Right renal cortex interstitium (tissue), 3 donors: Measurements from ENCODE around the gene SLC12A9. TPM values are rescaled to one million over a fixed set of nuclear protein-coding genes. Genes with fewer than 3 reads are reported as not detected.

Experiments
- DNase-seq, 3 donors: peaks; one replicate each; pipeline ENCODE4 v3.0.0-alpha.2; 2013; ENCODE audit warnings: low read depth in 3 of 3, low spot score in 2 of 3
- polyA plus RNA-seq, 3 donors: library from polyadenylated mRNA; unstranded; fragments of 120-200 nt; gene quantifications; one replicate each; pipeline ENCODE4 v1.2.1, GENCODE V29; 2013; ENCODE audit not compliant: insufficient read length in 3 of 3

SLC12A9 gene
- polyA plus RNA-seq, 3 donors, result 17.2 to 19.8 (median 17.6) TPM

DNA sequence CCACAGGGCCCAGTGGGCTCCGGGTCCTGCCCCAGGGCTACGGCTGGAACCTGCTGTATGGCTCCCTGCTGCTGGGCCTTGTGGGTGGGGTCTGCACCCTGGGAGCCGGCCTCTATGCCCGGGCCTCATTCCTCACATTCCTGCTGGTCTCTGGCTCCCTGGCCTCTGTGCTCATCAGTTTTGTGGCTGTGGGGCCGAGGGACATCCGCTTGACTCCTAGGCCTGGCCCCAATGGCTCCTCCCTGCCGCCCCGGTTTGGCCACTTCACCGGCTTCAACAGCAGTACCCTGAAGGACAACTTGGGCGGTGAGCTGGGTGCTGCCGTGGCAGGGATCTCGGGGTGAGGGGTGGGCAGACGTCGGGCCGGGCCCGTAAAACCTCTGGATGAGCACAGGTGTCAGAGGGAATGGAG, 4.4 kb downstream of the SLC12A9 start:
- no peak for DNase-seq

DNA sequence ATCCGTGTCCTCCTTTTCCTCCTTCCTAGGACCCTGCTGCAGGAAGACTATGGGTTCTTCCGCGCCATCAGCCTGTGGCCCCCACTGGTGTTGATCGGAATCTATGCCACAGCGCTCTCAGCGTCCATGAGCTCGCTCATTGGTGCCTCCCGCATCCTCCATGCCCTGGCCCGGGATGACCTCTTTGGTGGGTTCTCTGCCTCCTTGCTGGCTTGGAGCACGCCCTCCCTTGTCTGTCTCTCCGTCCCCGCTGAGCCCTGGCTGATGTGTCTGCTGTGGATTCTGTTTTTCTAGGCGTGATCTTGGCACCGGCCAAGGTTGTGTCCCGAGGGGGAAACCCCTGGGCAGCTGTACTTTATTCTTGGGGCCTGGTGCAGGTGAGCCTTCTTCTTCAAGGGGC, 7.3 kb downstream of the SLC12A9 start:
- no peak for DNase-seq

DNA sequence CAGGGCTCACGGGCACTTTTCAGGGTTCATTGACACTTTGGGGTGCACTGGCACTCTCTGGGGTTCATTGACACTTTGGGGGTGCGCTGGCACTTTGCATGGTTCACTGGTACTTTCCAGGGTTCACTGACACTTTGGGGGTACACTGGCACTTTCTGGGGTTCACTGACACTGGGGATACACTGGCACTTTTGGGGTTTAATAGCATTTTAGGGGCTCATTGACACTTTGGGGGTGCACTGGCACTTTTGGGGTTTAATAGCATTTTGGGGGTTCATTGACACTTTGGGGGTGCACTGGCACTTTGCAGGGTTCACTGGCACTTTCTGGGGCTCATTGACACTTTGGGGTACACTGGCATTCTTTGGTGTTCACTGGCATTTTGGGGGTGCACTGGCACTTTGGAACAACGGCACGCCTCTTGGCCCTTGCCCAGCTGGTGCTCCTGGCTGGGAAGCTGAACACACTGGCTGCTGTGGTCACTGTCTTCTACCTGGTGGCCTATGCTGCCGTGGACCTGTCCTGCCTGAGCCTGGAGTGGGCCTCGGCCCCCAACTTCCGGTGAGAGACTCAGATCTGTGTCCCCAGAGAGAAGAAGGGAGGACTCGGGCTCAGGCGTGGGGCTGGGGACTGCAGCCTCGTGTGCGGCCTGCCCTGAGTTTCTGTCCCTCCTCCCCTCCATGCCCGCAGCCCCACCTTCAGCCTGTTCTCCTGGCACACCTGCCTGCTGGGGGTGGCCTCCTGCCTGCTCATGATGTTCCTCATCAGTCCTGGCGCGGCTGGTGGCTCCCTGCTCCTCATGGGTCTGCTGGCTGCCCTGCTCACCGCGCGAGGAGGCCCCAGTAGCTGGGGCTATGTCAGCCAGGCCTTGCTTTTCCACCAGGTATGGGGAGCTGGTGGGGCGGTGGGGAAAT, 8.4 kb downstream of the SLC12A9 start:
- DNase-seq, result no peak

DNA sequence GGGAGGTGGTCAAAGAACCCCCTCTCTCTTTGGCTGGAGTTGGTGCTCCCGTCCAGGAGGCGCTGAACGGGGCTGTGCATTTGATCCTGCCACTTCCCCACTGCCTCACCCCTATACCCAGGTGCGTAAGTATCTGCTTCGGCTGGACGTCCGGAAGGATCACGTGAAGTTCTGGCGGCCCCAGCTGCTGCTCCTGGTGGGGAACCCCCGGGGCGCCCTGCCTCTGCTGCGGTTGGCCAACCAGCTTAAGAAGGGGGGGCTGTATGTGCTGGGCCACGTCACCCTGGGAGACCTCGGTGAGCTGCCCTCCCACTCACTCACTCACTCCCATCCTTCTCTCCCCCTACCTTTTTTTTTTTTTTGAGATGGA, 9.1 kb downstream of the SLC12A9 start:
- no peak for DNase-seq

DNA sequence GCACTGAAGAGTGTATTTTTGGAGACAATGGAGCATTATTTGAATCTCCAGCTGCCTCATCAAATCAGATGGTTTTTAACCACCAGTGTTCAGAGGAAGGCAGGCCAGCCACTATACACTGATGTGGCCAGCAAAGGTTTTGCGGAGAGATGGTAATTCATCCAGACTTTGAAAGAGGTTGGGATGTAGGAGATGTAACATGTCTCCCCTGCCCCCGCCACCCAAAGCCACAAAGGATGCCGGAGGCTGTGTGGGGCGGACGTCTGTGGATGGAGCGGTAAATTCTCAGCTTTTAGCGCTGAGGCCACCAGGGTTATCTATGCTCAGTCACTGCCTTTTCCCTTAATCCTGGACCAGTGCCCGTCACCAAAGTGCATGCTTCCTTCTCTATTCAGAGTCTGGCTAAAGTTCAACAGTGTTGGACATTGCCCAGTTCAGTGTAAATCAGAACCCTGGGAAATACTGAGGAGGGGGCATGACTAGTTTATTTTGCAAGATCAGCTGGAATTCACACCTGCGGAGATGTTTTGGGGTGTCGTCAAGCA, 11.0 kb downstream of the SLC12A9 start:
- peak in 1 of 3 donors; percentile 21 for DNase-seq

DNA sequence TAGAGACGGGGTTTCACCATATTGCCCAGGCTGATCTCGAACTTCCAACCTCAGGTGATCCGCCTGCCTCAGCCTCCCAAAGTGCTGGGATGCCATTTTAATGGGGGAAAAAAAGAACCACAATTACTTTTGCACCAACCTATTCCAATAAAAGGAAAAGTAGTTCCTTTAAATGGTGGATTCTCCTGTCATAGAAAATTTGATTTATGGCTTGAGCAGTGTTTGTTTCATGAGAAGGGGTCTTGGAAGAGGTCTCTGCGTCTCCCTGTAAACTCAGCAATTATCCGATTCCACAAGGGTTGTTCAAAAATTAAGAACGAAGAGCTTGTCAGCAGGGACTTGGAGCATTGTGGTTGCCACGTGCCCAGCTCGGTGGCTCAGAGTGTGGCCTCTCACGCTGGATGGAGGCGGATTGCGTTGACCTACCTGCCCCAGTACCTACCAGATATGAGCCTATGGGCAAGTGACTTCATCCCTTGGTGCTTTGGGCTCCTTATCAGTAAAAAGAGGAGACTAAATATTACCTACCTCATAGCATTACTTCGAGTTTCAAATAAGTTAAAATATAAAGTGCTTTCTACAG, 11.8 kb downstream of the SLC12A9 start:
- no peak for DNase-seq

DNA sequence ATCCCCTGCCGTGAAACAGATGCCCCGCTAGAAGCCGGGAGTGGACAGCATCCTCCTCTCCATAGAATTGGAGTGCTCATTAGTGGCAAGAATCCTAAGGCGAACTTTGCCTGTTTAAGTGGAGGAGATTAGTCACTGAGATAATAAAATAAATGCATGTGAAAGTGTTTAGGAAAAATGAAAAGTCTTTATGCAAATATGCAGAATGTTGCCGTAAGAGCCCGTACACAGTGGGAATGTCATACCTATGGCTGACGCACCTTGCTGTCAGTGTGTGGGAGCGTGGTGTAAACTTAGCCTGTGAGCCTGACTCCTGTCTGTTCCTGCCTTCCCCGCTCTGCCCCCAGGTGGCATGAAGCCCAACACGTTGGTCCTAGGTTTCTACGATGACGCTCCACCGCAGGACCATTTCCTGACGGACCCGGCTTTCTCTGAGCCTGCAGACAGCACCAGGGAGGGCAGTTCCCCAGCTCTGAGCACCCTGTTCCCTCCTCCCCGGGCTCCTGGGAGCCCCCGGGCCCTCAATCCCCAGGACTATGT, 12.9 kb downstream of the SLC12A9 start:
- DNase-seq, result no peak

DNA sequence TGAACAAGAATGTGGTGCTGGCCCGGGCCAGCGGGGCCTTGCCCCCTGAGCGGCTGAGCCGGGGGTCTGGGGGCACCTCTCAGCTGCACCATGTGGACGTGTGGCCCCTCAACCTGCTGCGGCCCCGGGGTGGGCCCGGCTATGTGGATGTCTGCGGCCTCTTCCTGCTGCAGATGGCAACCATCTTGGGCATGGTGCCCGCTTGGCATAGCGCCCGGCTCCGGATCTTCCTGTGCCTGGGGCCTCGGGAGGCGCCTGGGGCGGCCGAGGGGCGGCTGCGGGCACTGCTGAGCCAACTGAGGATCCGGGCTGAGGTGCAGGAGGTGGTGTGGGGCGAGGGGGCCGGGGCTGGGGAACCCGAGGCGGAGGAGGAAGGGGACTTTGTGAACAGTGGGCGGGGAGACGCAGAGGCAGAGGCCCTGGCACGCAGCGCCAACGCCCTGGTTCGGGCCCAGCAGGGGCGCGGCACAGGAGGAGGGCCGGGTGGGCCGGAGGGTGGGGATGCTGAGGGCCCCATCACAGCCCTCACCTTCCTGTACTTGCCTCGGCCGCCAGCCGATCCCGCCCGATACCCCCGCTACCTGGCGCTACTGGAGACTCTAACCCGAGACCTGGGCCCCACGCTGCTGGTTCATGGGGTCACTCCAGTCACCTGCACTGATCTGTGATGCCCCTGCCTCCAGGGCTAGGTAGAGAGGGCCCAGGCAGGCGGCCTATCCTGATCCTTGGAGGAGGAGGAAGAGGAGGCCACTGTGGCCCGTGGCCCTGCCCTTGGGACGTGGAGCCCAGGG, 13.6 kb downstream of the SLC12A9 start:
- no peak for DNase-seq

DNA sequence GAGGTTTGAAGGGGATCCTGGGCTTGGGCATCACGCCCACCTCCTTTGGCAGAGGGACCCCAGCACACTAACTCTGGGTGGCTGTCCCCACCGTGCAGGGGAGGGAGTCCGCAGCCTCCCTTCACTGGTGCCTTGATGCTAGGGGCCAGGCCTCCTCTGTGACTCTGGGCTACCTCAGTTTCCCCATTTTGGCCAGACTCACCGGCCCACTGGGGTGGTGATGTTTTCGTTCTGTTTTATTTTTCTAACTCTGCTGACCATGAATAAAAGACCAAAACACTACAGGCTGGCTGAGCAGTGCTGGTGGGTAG, 14.2 kb downstream of the SLC12A9 start:
- no peak for DNase-seq

DNA sequence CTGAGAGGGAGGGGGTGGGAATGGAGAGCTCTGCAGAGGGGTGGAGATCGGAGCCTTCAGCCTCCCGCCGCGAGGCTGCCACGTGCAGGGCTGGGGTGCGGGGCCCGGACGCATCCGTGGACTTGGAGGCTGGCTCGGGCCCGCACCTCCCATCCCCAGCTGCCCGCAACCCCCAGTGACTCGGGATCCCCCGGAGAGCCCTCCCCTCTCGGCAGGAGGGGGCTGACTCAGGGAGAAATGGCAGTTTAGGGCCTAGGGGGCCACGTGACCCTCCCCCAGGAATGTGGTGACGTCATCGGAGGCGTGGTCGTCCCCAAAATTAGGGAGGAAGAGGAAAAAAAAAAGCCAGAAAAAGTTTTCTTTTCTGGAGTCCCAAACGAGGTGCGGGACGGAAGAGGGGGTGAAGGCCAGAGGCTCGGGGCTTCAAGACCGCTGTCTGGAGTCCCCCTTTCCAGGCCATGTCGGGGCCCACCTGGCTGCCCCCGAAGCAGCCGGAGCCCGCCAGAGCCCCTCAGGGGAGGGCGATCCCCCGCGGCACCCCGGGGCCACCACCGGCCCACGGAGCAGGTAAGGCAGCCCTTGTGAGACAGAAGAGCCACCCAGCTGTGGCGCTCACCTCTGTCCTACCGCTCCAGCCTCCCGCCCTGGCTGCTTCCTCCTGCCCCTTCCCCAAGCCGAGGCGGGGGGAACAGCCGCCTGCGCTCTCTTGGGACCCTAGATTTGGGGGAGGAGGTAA, 14.7 kb downstream of the SLC12A9 start, which contains the start of gene TRIP6:
Gene TRIP6, plus strand, starts transcription at position 348 of the 736 bp plus-strand sequence. Its CDS starts 111 bp downstream, at position 459.
- peak; percentile 83 to 87 (median 84) for DNase-seq

DNA sequence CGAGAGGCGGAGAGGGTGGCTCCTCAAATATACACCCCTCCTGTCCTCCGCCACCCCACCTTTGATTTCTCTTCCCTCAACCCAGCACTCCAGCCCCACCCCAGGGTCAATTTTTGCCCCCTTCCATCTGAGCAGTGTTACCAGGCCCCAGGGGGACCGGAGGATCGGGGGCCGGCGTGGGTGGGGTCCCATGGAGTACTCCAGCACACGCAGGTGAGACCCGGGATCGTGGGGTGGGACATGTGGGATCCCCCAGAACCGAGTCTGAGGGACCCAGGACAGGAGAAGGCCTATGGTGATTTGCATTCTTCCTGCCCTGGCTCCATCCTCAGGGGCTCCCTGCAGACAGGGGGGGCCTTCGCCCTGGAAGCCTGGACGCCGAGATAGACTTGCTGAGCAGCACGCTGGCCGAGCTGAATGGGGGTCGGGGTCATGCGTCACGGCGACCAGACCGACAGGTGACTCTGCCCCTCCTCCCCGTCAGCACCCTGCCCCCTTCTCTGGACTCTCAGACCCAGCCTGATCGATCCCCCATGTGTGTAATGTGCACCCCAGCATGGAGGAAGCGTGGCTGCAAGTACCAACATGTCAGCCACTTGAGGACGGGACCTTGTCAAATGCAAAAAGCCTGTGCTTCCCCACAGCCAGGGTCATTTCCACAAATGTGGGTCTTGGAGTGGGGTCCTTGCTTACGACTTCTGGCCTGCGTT, 15.4 kb downstream of the SLC12A9 start:
- DNase-seq, result no peak

DNA sequence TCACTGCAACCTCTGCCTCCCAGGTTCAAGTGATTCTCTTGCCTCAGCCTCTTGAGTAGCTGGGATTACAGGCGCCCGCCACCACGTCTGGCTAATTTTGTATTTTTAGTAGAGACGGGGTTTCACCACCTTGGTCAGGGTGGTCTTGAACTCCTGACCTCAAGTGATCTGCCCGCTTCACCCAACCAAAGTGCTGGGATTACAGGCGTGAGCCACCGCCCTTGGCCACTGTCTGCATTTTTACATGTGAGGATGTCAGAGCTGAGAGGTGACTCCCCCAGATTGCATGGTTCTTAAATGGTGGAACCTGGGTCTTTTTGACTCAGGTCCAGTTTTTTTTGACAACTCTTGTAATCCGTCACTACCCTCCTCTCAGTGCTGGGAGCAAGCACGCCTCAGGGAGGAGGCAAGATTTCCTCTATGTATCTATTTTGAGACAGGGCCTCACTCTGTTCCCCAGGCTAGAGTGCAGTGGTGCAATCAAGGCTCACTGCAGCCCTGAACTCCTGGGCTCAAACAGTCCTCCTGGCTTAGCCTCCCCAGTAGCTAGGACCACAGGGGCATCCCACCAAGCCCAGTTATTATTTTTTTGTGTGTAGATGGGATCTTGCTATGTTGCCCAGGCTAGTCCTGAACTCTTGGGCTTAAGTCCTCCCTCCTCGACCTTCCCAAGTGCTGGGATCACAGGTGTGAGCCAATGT, 21.2 kb downstream of the SLC12A9 start:
- DNase-seq, result no peak

DNA sequence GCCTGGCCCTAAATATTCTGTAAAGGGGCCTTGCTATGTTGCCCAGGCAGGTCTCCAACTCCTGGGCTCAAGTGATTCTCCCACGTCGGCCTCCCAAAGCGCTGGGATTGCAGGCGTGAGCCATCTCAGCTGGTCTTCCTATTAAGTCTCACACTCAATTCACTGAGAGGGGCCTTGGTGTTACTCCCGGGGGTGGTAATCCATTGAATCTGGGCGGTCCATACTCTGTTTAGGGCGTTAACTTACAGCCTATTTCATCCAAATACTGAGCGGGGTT, 21.7 kb downstream of the SLC12A9 start:
- DNase-seq, result no peak

DNA sequence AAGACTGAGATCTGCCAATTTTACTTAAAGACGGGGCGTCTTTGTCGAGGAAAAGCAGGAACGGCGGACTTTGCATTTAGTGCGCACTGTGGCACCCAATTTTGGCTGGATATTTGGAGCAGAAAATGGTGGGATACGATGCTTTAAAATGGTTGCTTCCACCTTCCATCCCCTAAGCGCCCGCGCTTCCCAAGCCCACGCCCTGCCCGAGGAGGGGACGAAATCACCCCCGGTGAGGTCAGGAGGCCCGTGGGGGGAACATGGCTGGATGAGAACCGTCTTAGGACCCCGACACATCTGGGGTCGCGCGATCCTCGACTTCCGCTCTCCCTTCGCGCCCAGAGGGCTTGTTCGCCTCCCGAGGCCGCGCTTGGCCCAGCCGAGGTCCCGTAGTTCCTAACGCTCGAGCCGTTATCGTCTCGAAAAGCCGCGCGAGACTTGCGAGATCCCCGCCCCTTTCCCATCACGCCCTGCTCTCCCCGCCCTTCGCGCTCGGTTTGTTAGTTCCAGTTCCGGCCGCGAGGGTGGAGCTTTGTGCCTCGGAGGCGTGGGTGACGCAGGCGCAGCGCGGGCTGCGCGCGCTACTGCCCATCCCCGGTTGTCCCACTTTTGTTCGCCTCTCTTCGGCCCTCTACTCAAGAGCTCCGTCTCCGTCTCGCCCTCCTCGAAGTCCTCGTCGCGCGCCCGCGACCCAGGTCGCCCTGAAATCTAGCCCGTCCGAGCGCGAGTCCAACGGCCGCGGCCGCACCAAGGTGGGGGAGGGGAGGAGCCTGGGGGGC, 22.3 kb downstream of the SLC12A9 start, which contains the start of gene SRRT:
Gene SRRT, plus strand, starts transcription at position 527 of the 779 bp plus-strand sequence. CDS start 488 bp downstream, outside the sequence.
- peak; percentile 93 to 99 (median 96) for DNase-seq

DNA sequence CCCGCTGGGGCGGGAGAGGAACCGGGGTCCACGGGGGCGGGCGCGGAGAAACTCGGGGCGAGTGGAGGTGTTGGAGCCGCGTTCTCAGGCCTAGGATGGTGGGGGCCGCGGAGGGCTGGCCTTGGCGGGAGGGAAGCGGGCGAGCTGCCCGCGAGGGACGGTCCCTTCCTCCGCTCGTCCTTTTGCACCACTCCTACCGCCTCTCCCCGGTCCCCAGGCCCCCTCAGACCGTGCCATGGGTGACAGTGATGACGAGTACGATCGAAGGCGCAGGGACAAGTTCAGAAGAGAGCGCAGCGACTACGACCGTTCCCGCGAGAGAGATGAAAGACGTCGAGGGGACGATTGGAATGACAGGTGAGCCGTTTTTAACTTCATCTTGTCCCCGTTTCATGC, 22.8 kb downstream of the SLC12A9 start:
- DNase-seq, result no peak

DNA sequence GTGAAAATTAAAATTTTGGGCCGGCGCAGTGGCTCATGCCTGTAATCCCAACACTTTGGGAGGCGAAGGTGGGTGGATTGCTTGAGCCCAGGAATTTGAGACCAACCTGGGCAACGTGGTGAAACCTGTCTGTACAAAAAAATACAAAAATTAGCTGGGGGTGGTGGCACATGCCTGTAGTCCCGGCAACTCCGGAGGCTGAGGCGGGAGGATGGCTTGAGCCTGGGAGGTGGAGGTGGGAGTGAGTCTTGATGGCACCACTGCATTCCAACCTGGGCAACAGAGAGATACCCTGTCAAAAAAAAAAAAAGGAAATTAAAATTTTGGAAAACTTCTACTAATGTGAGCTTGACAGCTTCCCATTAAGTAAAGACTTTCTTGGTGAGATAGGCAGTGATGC, 25.5 kb downstream of the SLC12A9 start:
- DNase-seq, result no peak

DNA sequence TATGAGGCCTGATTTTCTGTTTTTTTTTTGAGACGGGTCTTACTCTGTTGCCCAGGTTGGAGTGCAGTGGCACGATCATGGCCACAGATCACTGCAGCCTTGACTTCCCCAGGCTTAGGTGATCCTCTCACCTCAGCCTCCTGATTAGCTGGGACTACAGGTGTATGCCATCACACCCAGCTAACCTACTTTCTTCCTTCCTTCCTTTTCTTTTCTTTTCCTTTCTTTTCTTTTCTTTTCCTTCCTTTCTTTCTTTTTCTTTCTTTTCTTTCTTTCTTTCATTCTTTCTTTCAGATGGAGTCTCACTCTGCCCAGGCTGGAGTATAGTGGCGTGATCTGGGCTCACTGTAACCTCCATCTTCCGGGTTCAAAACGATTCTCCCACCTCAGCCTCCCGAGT, 26.2 kb downstream of the SLC12A9 start:
- DNase-seq, result no peak

DNA sequence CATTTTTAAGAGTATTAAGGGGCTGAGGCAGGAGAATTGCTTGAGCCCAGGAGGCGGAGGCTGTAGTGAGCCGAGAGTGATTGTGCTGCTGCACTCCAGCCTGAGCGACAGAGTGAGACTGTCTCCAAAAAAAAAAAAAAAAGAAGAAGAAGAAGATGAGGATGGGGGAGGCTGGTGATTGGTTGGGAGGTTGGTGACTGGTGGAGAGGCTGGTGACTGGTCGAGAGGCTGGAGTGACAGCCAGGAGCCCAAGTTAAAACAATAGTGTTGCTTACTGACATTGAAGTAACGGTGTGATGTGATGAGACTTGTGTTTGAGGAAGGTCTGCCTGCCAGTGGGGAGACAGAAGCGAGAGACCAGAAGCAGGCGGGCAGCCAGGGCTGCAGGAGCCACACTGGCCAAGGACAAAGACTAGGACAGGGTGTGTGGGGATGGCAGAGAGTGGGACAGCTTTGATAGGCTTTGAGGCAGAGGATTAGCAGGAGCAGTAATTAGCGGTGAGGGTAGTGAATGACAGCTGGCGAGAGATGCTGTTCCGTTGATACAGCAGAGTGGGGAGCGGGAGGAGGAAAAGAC, 27.3 kb downstream of the SLC12A9 start:
- DNase-seq, result no peak
